Dedifferentiated amniotic fluid mesenchymal stem cell (primary cell): ENCODE data around the gene ZCCHC24.

Experiments used
- DNase-seq: peaks from one replicate; pipeline ENCODE4 v3.0.0-alpha.2; 2016; ENCODE audit errors: extremely low spot score

The ZCCHC24 gene

DNA sequence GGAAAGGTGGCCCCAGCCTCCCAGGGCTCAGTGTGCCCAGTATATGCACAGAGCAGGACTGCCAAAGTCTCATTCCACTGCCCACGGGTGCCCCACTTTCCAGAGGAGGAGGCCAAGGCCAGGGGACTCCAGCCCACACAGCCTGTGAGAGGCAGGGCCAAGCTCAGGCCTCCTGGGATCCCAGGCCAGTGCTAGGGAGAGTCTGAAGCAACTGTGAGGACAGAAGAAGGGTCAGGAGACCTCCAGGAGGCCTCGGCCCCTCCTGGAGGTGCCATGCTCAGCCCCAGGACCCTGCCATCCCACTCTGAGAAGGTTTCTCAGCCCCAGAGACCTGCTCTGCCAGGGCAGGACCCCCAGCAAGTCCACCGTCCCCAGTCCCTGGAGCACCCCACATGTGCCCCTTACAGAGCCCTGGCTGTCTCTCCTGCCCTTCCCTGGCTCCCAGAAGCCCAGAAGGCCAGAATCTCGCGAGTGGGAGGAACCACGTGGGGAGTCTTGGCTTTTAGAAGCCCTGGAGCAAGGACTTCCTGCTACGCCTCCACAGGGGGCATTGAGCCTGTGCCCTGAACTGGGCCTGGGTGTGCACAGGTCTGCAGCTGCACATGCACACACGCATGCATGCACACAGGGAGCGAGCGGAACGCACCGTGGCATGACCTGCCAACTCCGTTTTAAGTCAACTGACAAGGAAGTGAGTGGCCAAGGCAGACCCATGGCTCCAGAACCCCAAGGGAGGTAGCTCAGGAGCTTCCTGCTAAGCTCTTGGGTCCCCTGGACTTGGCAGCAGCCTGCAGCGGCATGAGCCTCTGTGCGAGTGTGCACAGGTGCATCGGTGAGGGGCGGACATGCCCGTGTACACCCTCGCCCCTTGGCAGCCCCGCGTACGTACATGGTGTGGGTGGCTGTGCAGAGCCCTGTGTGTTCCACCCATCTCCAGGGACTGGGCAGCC lies 33.6 kb downstream of the ZCCHC24 start:
- DNase-seq = no peak

DNA sequence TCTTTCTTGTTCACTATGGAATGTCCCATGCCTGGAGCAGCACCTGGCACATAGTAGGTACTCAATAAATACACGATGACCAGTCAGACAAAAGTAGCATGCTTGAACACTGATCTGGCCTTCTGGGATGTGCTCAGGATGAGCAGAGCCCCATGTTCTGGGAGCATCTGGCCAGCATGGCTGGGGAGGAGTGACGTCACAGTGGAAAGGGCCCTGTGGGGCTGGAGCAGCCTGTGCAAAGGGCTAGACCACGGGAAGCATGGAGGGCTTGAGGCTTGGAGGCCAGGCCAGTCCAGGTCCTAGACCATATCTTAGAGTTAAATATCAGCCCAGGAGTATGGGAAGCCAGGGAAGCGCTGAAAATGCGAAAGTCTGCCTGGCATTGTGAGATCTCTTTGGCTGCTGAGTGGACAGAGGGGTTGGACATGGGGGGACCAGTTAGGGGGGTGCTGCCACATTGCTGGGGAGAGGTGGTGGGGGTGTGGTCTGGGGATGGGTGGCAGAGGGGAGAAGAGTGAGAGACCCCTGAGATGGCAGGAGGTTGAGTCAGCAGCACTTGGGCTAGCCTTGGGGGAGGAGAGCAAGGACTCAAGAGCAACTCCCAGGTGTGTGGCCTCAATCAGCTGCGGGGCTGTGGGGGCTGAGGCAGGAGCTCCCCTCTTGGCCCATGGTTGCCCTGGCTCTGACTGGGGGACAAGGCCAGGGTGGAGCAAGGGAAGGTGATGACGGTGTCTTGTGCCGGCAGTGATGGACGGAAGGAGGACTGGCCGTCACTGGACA lies 34.9 kb downstream of the ZCCHC24 start:
- DNase-seq = no peak

DNA sequence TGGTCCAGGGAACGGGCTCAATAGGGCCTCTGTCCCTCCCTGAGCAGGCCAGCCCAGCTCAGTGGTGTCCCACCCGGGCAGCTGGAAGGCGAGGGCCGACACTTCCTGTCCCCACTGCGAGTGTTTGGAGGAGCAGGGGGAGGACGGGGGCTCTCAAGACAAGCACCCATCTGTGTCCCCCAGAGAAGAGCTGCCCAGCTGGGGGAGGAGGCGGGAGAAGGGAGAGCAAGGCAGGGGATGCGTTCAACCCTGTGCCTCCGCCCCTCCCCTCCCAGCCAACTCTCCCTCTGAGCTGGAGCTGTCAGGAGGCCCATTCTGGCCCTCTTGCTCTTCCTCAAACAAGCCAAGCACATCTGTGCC lies 35.7 kb downstream of the ZCCHC24 start:
- no peak for DNase-seq

DNA sequence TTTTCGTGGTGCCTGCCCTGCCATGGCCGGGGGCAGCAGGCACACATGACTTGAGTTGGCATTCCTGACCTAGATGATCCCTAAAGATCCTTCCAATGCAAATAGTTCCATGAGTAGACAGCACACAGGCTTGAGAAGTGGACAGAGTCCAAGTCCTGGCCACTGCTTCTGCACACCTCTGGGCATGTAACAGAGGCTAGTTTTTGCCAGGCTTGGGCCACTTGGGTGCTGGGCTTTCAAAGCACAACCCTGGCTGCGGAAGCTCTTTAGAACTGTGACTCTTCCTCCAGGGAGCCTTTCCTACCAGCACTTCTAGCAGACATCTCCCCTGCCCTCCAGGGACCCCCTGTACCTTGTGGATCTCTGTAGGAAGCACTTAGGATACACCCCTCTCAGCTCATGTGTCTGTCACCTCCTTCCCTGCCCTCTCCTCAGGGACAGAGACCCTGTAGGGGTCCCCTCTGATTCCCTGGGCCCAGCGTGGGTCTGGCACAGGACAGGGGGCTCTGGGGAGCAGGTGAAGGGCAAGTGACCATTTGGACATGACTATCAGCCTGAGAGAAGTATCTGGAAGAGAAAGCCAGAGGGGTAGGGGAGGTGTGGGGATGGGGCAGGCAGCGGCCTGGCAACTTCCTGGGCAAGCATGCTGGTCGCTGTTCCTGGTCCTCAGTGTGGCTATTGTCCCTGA lies 36.2 kb downstream of the ZCCHC24 start:
- DNase-seq = no peak

DNA sequence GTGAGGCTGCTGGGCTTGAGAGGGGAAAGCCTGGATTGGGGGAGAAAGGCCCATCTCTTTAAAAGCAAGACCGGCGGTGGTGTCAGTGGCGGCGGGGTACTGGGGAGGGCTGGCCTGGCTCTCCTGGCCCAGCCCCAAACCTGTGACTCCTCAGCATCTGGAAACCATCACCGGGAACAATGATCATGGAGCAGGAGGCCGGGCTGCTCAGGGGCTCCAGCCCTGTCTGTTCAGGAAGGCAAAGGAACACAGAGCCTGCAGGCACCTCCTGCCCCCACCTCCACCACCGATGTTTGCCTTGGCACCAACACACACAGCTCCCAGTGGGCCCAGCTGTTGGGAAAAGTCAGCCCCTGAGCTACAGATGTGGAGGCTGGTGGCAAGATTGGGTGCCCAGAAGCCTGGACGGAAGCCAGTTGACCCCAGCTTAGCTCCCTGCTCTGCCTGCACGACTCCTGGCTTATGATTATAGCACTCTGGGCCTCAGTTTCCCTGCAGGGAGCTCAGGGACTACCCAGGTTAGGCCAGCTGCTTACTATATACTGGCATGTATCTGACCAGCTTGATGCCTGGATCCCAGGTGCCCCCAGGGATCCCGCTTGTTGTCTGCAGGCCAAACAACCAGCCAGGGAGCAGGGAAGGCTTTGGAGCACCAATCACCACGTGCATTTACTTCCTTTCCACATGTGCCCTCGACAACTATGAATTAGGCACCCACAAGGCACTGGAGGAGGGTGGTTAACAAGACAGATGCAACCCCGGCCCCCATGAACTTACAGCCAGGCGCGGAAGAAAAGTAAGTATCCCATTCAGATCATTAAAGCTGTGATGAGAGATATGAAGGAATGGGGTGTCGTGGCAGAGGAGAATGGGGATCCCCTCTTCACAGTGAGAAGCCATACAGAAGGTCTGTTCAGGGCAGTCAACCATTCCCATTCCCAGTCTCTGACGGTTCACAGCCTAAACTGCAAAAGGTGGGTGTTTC lies 37.3 kb downstream of the ZCCHC24 start:
- DNase-seq = peak; percentile 64

DNA sequence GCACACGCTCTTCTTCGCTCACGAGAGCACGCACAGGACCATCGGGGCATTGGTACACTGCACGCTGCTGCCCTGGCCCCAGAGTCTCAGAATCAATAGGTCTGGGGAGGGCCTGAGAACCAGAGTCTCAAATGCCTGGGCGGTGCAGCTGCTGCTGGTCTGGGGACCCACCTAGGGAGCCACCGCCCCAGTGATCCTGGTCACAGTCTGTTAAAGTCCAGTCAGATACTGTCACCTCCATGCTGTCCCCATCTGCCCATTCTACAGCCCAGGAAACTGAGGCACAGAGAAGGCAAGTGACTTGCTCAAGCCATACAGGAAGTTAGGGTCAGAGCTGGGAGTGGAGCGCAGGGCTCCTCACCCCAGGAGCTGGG lies 38.0 kb downstream of the ZCCHC24 start:
- no peak for DNase-seq

DNA sequence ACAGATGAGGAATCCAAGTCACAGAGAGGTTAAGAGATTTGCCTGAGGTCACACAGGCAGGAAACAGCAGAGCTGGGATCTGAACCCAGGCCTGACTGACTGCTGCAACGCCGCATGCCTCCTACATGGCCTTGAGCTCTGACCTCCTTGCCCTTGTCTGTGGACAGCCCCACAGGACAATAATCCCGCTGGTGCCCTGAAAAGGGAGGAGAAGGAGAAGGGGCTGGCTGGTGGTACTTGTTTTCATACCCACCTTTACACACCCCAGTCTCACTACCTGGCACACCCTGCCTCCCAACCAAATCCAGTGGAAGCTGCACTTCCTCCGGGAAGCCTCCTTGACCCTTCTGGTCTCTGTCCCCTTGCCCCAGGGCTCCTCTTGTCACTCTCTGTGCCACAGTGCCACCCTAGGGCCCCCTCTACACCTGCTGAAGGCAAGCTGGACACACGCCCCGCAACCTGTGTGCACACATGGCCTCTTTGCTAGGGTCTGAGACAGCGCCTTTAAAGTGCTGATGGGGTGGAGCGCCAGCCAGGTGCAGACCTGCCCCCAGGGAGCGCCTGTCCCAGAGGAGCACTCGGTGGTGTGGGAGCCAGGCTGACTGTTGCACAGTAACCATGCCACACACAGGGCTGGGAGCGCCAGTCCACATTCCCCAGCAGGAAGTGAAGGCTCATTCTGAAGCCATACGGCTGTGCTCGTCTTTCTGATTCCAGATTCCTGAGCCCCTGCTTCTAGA lies 38.6 kb downstream of the ZCCHC24 start:
- DNase-seq = no peak

DNA sequence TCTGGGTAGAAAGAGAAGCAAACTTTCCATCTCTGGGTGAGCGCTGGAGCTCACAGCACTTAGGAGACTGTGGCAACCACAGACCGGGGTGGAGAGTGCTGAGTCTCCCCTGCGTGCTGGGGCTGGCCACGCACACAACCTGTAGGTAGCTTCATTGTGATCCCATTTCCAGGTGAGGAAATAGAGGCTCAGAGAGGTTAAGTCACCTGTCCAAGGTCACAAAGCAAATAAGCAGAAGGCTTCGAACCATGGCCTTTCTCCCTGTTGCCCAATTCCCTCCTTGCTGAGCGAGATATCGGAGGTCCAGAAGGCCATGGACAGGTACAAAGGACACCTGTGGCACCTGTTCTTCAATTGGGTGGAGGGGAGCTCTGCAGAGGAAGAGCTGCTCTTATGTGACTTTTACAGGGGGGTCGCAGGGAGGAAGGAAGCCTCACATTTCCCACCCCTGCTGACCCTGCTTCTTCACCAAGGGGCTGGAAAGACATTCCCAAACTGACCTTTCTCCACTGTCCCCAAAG lies 39.4 kb downstream of the ZCCHC24 start:
- DNase-seq = no peak

DNA sequence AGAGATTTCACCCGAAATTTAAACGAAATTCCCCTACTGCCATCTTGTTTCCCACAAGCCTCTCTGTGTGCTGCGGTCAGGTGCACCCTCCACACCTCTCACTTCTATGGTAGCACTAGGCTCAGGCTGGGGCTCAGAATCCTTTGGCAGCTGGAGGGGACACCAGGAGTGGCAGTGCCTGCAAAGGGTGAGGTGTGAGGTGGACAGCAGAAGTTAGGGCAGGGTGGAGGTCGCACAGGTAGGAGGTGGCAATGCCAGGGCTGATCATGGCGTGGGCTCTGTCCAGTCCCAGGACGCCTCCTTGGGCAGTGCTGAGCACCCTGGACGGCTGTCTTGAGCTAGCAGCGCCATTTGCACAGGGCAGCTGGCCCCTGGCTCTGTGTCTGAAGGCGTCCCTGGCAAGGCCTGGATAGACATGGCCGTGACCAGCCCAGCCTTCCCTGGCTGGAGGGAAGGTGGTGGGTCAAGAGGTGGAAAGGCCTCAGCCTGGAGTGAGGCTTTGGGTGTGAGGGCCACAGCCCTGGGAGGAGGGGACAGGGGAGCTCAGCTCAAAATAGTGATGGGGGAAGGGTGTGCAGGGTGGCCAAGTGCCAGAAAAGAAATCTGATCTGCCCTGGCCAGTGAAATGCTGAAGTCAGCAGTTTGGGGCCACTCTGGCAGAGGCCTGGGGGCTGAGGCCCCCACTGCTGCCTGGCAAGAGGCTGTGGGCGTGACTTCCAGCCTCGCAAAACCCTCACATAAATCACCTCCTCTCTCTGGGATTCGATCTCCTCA lies 40.0 kb downstream of the ZCCHC24 start:
- DNase-seq = no peak

DNA sequence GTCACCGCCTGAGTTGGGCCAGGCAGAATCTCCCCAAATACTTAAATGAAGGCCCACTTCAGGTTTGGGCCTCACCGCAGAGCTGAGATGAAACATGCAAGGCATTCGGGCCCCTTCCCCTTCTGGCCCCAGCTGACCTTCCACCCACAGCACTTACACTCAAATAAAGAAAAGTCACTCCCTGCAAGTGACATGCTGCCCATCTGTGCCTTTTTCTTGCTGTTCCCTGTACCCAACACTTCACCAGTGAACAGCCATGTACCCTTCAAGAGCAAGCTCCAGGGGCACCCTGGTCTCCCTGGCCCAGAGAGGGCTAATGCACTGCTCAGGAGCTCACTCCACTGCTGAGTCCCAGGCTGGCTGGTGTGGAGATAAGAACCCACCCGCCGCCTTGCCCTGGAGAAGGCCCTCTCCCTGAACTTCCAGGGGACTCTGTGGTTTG lies 40.7 kb downstream of the ZCCHC24 start:
- no peak for DNase-seq

DNA sequence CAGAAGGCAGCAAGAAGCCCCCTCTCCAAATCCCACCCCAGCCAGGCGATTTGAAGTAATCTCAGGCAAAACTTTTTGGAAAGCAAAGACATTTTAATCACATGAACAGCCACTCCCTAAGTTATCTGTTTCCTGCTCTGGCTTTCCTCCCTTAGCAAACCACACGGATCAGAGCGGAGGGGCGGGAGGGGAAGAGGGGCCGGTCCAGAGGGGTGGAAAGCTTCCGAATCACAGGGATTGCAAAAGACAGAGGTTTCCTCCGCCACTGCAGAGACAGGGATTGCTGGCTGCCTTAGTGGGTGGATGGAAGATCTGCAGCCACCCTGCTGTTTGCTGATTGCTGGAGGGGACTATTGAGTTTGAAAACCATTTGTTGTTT lies 41.2 kb downstream of the ZCCHC24 start:
- peak; percentile 78 for DNase-seq

DNA sequence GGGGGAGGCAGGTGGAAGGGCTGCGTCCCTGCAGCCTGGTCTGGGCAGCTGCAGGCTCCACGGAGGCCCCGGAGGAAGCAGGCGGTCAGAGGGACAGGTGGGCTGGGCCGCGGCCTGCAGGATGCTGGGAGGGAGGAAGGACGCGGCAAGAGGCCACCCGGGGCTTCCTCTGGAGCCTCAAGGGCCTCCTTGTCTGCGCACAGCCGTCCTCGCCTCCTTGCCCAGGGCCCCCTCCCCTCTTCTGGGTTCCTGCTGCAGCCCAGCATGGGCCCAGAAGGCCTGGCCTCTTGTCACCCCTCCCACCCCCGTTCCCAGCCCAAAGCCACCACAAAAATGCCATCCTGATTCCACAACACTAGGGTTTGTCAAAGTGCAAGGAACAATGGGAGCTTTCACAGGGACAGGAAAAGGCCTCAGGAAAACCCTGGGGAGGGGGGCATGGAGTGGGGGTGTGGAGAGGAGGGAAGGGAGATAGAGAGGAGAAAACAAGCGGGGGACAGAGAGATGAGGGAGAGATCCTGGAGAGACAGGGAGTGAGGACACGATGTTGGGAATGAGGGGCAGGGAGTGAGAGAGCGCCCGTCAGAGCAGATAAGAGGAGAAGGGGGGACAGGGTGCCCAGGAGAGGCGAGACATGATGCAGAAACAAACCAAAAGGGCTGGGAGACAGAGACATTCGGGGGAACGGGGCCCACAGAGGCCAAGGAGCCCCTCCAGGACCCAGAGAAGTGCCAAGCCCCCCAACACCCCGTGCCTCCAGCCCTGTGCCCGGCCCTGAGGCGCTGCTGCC lies 41.8 kb downstream of the ZCCHC24 start:
- no peak for DNase-seq

DNA sequence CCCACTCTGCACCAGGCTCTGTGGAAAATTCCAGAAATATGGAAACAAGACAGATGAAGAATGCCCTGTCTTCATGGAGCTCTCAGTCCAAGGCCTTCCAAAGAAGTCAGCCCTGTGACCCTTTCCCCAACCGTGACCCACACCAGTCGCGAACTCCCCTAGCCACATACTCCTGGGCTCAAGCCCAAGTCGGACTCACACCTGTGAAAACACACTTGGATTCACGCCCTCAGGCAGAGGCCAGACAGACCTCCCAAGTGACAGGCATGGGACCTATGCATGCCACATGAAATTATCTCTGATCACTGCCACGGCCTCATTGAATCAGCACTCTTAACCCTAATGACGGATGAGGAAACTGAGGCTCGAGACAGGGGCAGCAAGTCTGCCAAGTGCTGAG lies 42.5 kb downstream of the ZCCHC24 start:
- DNase-seq = no peak

DNA sequence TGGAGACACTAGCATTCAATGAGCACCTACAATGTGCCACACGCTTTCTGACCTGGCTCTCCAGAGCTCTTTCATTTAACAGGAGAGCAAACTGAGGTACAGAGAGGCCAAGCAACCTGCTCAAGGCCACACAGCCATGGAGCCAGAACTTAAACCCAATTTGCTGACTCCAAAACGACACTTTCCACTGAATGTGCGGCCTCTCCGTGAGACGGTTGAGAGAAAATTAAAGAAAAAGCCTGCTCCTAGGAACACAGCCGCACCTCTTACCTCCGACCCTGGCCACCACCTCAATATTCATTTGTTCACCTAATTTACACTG lies 42.8 kb downstream of the ZCCHC24 start:
- no peak for DNase-seq

DNA sequence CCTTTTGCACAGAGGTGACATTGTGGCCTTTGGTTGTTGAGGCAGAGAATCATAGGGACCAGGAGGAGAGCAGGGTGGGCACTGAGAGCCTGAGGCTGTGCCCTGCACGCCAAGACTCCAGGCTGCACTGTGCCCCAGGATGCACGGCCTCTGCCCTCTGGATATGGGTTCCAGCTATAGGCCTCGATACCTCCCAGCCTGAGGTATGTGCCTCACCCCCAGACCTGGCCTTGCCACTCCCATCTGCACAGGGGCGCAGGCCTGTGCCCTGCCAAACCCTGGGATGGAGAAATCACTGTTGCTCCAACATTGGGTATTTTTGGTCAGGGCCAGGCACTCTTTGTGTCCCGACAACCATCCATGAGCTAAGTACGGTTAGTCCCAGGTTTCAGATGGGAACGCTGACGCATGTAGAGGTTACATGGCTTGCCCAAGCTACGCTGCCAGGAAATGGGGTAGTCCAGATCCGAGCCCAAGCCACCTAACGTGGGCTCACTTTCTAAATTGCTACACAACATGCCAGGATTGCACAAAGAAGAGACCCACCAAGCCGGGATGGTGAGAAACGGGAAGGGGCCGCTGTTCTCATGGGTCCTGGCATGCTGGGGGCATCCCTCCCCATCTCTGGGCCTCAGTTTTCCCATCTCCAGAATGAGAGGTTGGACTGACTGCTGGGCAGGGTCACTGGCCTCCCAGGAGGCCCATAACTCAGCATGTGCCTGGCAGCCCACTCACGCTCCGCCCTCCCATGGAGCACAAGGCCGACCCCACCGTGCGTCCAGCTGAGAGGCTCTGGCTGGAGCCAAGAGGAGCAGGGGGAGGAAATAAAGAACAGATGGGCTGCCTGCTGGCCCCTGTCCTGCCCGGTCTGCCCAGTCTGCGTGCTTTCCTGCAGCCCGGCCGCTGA lies 44.2 kb downstream of the ZCCHC24 start:
- no peak for DNase-seq

DNA sequence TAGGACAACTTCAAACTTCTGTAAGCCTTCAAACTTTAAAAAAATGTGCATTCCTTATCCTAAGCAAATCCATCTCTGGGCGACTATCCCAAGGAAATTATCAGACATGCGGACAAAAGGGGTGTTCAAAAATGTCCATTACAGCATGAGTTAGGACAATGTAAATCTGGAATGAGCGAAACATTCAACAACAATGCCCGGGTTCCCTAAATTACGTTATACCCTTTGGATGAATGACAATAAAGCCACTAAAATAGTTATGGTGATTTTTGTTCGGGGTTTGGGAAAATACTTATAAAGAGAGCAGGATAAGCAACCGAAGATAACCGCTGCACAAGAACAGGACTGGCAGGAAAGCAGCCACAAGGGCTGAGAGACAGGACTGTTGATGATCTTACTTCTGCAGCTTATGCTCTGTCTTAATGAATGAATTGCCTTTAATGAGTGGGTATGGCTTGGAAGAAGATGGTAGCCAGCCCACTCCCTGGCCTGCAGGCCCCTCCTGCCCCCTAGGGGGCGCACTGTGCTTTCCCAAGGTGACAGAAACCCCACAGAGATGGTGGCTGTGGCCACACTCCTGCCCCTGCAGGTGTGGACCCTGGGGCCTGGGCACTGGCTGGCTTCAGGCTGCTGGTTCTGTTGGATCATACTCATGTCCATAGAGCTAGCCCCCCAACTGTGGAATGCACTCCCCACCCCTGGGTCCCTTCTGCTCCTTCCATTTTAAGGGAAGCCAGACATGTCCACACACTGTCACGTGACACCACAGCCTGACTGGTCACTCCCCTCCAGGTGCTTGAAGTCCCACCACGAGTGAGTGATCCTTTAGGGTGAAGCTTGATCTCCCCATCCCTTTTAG lies 45.0 kb downstream of the ZCCHC24 start:
- DNase-seq = no peak
